Measurements from ENCODE around the gene NEAT1.

The NEAT1 gene

DNA sequence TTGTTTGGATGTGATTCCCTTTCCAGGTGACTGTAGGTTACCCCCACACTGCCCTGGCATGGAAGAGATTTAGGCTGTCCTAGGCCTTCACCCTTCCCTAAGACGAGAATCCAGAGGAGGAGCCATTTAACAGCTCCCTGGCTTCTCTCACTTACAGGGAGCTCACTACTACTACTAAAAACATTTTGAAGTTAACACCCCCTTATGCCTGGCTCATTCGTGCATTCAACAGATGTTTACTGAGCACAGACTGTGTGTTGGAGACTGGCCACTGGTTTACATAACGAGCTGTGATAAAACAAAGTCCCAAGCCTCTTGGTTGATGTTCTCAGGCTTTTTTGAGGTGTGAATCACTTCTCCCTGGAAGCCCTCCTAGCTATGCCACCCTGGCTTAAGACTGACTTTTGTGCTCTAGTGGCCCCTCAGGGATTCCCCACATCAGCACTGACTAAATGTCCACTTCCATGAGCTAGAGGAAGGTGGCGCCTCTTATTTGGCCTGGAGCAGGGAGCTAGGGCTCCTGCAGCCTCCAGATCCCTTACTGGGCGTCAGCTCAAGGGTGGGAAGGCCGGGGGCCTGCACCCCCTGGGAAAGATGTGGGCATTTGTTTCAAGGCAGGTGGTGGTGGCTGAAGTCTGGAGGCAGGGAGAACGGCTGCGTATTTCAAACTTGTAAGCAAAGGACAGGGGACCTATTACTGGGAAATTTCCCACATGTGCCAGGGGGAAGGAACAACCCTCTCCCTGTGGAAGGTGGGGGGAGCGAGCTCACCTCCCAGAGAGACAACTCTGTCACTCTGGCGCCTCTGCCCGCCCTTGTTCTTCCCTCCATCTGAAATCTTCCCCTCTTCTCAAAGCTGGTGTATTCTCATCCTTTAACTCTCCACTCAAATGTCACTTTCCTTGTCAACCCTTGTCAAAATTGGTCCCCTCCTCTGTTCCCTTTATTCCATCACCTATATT lies 56.9 kb downstream of the NEAT1 start:
- no peak for DNase-seq (ENCODE audit: low read depth, low spot score)

DNA sequence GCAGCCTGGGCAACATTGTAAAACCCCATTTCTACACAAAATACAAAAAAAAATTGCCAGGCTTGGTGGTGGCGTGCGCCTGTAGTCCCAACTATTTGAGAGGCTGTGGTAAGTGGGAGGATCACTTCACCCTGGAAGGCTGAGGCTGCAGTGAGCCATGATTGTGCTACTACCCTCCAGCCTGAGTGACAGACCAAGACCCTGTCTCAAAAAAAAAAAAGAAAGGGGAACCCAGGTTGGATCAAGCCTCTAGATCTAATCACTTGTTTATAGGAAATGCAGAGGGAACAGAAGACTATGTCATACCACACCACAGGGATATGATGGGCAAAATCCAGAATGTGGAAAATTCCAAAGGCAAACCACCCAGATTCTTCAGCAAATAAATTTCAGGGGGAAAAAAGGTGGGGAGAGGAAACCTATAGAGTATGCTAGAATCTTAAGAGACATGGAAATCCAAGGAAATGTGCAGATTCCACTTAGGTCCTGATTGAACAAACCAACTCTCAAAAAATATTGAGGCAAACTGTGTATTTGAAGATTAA lies 59.8 kb downstream of the NEAT1 start:
- DNase-seq (ENCODE audit: low read depth, low spot score) = no peak

DNA sequence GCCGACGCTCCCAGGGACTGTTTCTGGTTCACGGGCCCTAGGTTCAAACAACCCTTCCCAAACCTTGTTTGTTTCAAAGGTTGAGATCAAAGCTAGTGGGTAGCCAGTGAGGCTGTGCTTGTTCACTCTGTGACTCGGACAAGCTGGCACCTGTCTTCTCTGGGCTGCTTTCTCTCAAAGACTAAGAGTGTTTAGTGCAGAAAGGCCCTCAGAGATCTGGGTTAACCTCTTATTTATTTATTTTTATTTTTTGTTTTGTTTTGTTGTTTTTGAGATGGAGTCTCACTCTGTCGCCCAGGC lies 63.3 kb downstream of the NEAT1 start:
- no peak for DNase-seq (ENCODE audit: low read depth, low spot score)

DNA sequence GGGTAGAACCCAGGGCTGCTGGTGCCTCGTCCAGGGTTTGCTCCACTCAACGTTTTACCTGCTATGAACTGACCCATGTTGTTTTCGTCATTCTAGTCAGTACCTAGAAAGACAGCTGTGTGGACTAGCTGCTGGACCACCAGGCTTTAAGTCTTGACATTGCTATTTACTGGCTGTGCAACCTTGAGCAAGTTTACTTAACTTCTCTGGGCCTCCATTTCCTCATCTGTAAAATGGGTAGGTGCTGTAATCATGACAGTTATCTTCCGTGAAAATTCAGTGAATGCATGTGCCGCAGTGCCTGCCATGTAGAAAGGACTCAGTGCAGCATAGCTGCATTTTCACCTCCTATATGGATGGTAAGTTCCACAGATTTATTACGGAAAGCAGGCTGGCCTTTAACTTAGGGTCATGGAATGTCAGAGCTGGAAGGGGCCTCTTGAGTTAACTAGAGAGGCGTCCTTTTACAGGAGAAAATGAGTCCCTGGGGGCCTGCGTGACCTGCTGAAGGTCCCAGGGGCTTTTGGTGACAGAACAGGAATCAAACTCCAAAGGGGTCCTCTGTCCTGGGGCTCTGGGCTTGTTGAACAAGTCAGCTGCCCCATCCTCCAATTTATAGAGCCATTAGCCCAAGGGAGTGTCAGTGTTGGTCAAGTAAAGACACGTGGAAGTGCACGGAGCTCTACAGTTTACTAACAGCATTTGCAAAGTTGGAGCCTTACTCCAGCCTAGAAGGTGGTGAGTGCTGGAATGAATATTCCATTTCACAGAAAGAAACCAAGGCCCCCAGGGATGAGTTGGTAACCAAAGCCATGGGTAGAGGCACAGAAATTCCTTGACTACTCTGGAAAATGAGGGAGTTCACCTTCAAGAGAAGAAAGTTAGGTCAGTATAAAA lies 64.2 kb downstream of the NEAT1 start:
- DNase-seq (ENCODE audit: low read depth, low spot score) = no peak

DNA sequence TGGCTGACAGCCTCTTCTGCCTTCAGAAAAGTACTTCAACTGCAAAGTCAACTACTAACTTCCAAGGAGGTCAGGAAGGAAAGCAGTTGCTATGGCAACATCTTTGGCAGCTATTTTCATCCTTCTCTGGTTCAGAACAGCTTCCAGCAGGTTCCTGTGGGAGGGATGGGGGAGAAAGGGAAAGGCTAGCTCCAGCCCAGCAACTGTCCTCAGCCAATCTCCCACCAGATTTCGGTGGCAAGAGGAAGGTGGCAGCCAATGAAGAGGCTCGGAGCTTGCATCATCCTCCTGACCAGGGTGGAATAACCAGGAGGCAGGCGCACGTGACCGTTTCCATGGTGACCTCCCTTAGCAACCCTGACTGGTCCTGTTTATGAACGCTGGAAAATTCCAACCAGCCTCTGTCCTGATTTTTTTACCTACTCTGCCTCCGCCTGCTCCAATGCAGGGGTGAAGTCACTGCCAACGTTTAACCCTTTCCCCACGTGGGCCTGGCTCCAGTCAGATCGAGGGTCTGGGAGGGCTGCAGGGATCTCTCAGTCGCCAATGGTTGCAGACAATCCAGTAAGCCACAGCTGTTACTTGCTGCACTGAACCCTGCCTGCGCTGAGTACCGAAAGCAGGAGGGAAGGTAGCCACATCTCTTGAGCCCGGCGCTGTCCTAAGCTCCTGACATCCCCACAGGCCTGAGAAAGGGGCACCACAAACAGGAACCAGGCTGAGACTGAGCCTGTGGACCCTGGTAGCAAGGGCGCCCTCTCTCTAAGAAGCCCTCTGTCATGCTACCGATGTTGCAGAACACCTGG lies 65.1 kb downstream of the NEAT1 start:
- no peak for DNase-seq (ENCODE audit: low read depth, low spot score)

DNA sequence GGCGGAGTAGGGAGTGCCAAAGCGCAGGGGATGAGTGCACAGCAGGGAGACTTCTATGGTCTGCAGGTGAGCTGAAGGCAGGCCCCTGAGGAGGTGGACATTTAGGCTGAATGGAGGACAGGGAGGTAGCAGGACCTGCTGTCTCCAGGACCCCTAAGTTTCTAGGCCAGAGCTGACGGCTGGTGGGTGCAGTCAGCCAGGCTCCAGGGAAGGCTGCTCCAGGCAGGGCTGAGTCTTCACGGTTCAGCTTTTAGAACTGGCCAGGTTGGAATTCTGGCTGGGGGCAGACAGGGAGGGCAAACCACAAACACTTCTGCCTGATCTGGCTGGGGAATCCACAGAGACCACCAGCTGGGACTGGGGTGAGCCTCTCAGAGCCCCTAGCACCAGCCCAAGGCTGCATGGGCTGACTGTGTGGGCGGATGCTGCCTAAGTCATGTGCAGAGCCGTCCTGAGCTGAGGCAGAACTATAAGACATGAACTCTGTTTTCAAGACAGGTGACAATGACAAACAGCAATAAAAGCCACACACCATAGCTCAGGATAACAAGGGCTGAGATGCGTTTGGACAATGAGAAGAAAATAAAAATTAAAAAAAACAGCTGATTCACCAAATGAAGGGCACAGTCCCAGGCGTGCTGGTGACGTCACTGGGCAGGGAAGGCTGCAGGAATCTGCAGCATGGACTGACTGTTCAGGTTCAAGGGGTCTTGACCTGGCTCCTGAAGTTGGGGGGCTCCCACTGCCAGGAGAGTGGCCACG lies 65.9 kb downstream of the NEAT1 start:
- DNase-seq (ENCODE audit: low read depth, low spot score) = no peak

DNA sequence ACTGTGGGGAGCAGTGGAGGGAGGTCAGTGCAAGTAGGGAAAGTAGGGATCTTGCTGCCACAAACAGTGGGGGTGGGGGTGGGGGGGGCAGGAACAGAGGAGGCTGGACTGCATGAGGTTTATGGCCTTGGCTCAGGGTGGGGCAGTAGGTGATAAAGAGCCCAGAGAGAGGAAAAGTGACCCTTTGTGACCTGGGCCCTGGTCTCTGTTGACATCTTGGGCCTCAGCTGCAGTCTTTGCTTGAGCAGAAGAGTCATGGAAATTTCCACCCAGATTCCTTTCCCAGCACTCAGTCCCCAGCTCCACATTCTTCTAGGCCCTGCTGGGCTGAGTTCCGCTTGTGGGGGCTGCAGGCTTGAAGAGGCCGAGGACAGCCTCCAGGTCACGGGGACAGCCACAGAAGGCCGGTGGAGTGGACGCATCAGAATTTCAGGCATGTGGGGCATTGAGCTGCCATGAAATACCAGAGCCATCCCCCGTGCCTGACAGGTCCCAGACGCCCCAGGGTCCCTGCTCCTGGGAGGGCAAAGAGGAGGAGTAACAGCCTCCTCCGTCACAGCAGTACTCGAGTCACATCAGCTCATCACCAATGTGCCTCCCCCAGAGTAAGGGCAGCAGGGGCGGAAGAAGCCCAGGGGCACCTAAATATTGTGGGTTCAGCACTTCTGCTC lies 66.6 kb downstream of the NEAT1 start:
- no peak for DNase-seq (ENCODE audit: low read depth, low spot score)

DNA sequence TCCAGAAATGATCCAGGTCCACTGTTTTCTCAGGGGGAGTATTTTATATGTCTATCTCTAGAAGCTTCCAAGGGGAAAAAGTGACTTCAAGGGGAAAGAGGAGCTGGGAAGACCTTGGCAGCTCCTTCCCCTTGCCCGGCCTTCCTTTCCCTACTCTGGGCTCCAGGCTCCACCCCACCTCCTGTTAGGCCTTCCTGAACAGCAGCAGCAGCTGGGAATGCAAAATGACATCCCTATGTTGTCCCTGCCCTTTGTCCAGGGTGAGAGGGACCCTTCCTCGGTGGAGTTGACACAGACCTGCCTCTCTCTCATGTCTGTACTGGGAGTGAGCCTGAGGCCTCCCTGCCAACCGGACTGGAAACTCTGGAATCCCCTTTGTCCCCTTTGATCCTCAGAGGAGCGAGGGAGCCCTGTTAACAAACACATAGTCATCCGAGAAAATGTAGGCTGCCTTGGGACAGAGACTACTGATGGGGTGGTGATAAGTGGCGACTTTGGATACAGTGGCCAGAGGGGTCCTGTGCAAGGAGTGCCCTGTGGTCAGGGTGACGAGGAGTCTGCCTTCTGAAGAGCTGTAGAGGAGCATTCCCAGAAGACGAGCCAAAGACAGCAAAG lies 67.2 kb downstream of the NEAT1 start:
- DNase-seq (ENCODE audit: low read depth, low spot score) = no peak

DNA sequence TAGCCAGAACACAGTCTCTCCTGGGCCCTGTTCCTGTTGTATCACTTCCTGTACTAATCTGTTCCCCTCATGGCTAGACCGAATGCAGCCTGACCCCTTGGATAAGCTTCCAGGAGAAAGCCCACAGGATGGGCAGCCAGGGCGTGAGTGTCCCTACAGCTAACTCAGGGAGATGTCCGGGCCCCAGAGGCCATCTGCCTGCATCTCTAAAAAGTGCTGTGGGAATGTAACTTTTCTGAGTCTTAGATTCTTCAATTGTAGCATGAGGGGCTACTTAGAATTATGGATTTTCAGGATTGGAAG lies 68.5 kb downstream of the NEAT1 start:
- no peak for DNase-seq (ENCODE audit: low read depth, low spot score)

DNA sequence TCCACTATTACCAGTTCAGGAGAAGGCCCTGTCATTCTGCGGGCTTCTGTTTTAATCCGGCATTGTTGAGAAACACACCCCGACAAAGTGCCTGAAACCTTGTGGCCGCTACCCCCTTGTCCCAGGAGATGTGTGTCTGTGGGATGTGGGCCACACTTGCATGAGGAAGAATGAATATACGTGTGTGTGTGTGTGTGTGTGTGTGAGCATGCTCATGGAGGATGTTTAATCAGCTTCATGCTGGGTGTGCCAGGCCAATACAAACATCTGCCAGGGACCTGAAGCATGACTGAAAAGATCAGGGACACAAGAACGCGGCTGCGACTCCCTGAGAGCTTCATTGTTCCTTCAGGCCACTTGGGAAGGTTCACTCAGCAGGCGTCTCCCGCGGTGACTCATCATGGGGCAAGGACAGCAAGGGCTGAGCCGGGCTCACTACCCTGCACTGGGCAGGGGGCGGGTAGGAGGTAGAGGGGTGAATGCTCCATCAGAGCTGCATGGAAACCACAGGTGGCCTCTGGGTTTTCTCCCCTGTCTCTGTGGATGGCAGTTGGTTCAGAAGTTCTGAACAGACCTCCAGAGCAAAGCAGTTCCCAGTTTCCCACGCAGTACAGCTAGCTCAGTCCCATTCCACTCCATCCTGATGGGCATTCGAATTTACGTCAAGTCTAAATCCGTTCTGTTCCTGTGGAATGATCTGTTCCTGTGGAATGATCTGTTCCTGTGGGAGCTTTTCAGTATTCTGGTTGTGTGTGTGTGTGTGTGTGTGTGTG lies 69.2 kb downstream of the NEAT1 start:
- no peak for DNase-seq (ENCODE audit: low read depth, low spot score)

DNA sequence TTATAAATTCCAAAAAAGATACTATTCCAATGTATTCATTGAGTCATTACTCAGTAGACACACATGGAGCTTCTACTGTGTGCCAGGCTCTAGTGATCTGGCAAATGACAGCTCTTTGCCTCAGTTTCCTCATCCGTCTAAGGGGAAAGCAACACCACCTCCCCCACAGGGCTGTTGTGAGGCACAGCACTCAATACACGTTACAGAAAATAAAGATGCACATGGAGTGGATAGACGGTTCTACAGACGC lies 69.7 kb downstream of the NEAT1 start:
- no peak for DNase-seq (ENCODE audit: low read depth, low spot score)

DNA sequence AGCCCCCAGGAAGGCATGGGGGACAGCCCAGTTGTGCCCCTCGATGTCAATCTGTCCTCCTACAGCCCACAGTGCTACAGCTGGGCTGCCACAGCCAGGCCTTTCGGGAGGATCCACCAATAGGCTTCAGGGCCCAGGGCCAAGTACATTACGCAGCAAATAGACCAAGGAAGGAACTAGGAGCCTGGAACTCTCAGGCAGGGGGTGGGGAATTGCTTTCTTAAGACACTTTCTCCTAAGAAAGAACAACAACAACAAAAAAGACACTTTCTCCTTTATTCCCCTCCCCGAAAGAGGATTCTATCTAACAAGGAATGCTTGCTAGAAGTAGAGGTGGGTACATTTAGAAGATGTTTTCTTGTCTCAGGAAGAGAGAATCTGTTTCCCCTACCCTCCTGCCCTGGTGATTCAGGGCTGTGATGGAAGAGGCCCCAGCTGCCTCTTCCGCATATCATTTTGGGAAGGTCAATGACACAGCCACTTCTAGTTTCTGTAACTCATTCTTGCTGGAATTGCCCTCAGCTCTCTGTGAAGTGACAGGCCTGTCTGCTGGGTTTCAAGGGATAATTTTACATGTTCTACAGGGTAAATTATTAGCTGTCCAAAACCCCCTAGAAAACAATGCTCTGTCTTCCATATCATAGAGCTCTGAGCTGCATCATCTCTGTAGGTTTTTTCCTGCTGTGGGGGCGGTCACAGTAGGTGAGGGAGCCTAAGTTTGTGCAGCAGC lies 70.2 kb downstream of the NEAT1 start:
- no peak for DNase-seq (ENCODE audit: low read depth, low spot score)

DNA sequence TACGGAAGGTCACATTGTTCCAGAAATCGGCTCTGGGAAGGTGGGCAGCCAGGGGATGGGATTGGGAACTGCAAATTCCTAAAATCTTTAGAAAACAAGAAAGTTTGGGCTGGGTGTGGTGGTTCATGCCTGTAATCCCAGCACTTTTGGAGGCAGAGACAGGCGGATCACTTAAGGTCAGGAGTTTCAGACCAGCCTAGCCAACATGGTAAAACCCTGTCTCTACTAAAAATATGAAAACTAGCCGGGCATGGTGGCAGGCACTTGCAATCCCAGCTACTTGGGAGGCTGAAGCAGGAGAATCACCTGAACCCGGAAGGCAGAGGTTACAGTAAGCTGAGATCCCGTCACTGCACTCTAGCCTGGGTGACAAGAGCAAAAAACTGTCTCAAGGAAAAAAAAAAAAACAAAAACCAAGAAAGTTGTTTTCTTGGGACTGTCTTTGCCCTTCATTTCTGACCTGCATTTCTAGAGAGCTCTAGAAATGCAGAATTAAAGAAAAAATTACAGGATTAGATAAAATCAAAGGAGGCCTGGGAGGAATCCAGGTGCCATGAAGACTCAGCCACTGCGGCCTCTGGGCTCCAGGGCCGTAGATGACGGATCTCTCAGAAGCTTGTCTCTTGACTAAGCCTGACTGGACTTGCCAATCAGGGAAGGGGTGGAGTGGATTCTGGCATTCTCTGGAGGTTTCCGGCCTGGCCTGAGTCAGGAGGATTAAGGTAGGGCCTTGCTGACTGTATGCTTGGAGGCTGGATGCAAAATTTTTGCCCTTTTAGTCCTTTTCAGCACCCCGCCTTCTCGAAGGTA lies 71.0 kb downstream of the NEAT1 start:
- DNase-seq (ENCODE audit: low read depth, low spot score) = no peak
